Activated T-helper 17 cell treated with anti-CD3 and anti-CD28 coated beads, Interleukin-2, amount 50 U/mL, for 72 hours (primary cell): ENCODE data around the gene HNRNPCL4. TPM values are rescaled to one million over a fixed set of nuclear protein-coding genes. Genes with fewer than 3 reads are reported as not detected.
"Not testable (repeated sequence)": the region's sequence is repeated elsewhere in the genome, so short reads cannot be mapped to it uniquely, and the experiment has no call there.

ENCODE experiments used
- ATAC-seq: fragments of 150-1000 bp; cut with Tn5 transposase; replicated peaks from 2 replicates; pipeline ENCODE4 v1.10.0; 2021; ENCODE audit warnings: mild to moderate bottlenecking, moderate library complexity
- H3K27ac Mint-ChIP-seq: one replicate; pipeline ENCODE4 v1.8.0; 2022; ENCODE audit warnings: mixed read lengths
- H3K27me3 Mint-ChIP-seq: one replicate; pipeline ENCODE4 v1.8.0; 2022; ENCODE audit warnings: mixed read lengths
- H3K36me3 Mint-ChIP-seq: one replicate; pipeline ENCODE4 v1.8.0; 2022; ENCODE audit warnings: low read depth, mild to moderate bottlenecking, mixed read lengths
- H3K4me1 Mint-ChIP-seq: one replicate; pipeline ENCODE4 v1.8.0; 2022; ENCODE audit warnings: mixed read lengths
- H3K4me3 Mint-ChIP-seq: one replicate; pipeline ENCODE4 v1.8.0; 2022; ENCODE audit warnings: mild to moderate bottlenecking, mixed read lengths
- H3K9me3 Mint-ChIP-seq: one replicate; pipeline ENCODE4 v1.8.0; 2022; ENCODE audit warnings: mixed read lengths
- total RNA-seq, 2 donors: library from RNA; stranded (reverse); gene quantifications; one replicate each; pipeline ENCODE4 v1.2.3, GENCODE V29; 2022

Gene HNRNPCL4
- total RNA-seq: not detected

- H3K9me3 Mint-ChIP-seq, ATAC-seq, H3K36me3 Mint-ChIP-seq, H3K4me1 Mint-ChIP-seq, H3K27me3 Mint-ChIP-seq, H3K4me3 Mint-ChIP-seq, H3K27ac Mint-ChIP-seq: not testable (repeated sequence)
Observed at GRCh38 chr1:13165531-13165930, at the start of gene HNRNPCL4. Gene HNRNPCL4 (minus strand): TSS chr1:13165631. CDS start chr1:13165467, 164 bp downstream.

- H3K9me3 Mint-ChIP-seq, H3K27ac Mint-ChIP-seq, H3K27me3 Mint-ChIP-seq, H3K4me3 Mint-ChIP-seq, H3K36me3 Mint-ChIP-seq, H3K4me1 Mint-ChIP-seq, ATAC-seq: not testable (repeated sequence)
Observed at GRCh38 chr1:13208712-13209111, 43.3 kb upstream of the HNRNPCL4 start.

GRCh38 chr1:13201309-13201708, 35.9 kb upstream of the HNRNPCL4 start, which contains the start of gene PRAMEF13:
Gene PRAMEF13 (minus strand): TSS chr1:13201409. CDS start chr1:13199589, 1,820 bp downstream.
- not testable (repeated sequence) for H3K4me3 Mint-ChIP-seq, H3K36me3 Mint-ChIP-seq, H3K27me3 Mint-ChIP-seq, ATAC-seq, H3K4me1 Mint-ChIP-seq, H3K9me3 Mint-ChIP-seq, H3K27ac Mint-ChIP-seq

GRCh38 chr1:13171548-13171947, 6.1 kb upstream of the HNRNPCL4 start, which contains the start of gene PRAMEF9:
Gene PRAMEF9 (plus strand): TSS chr1:13171848. CDS start chr1:13175281, 3,433 bp downstream.
- not testable (repeated sequence) for H3K27me3 Mint-ChIP-seq, H3K4me3 Mint-ChIP-seq, H3K36me3 Mint-ChIP-seq, H3K9me3 Mint-ChIP-seq, H3K4me1 Mint-ChIP-seq, H3K27ac Mint-ChIP-seq, ATAC-seq

DNA sequence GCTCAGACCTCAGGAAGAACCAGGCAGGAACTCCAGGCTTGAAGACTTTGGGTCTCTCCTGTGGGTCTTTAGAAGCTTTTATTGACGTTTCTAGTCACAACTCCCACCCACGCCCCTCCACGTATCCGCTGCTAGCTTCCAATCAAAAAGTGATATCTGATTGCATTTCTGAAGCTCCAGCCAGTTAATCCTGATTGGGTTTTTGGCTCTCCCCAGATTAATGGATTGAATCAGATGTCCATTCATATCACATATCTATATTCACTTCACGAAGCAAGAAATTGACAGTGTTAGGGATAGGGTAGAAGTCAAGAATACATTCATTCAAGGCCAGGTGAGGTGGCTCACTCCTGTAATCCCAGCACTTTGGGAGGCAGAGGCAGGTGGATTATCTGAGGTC, 9.5 kb downstream of the HNRNPCL4 start, which contains the start of gene PRAMEF26:
TSS of gene PRAMEF26 (minus strand) at position 101 of the 400 bp plus-strand sequence. CDS start 2,914 bp downstream, outside the sequence.
- H3K4me3 Mint-ChIP-seq, H3K4me1 Mint-ChIP-seq, H3K27ac Mint-ChIP-seq, H3K36me3 Mint-ChIP-seq, ATAC-seq, H3K9me3 Mint-ChIP-seq, H3K27me3 Mint-ChIP-seq: not testable (repeated sequence)

GRCh38 chr1:13116754-13117153, 48.7 kb downstream of the HNRNPCL4 start, which contains the start of gene HNRNPCL2:
Gene HNRNPCL2 (minus strand): TSS chr1:13116854. CDS start chr1:13116400, 454 bp downstream.
- not testable (repeated sequence) for H3K4me1 Mint-ChIP-seq, H3K27me3 Mint-ChIP-seq, ATAC-seq, H3K4me3 Mint-ChIP-seq, H3K27ac Mint-ChIP-seq, H3K9me3 Mint-ChIP-seq, H3K36me3 Mint-ChIP-seq

Other genes with a start within 250 kb of the HNRNPCL4 start
- not detected for gene PRAMEF7, start 249.0 kb downstream of the HNRNPCL4 start, total RNA-seq
- not detected for gene PRAMEF6, start 218.1 kb downstream of the HNRNPCL4 start, total RNA-seq
- gene PRAMEF27, start 109.1 kb downstream of the HNRNPCL4 start, total RNA-seq: not detected
- gene HNRNPCL3, start 104.9 kb downstream of the HNRNPCL4 start, total RNA-seq: not detected
- not detected for gene PRAMEF25, start 94.9 kb downstream of the HNRNPCL4 start, total RNA-seq
- not detected for gene HNRNPCL2, start 48.8 kb downstream of the HNRNPCL4 start, total RNA-seq
- not detected for gene PRAMEF26, start 9.6 kb downstream of the HNRNPCL4 start, total RNA-seq
- not detected for gene PRAMEF9, start 6.2 kb upstream of the HNRNPCL4 start, total RNA-seq
- not detected for gene PRAMEF13, start 35.8 kb upstream of the HNRNPCL4 start, total RNA-seq
- gene PRAMEF18, start 60.5 kb upstream of the HNRNPCL4 start, total RNA-seq: not detected
- not detected for gene PRAMEF5, start 88.6 kb upstream of the HNRNPCL4 start, total RNA-seq
- gene PRAMEF8, start 119.5 kb upstream of the HNRNPCL4 start, total RNA-seq: not detected
- not detected for gene PRAMEF33, start 137.9 kb upstream of the HNRNPCL4 start, total RNA-seq
- not detected for gene PRAMEF15, start 149.9 kb upstream of the HNRNPCL4 start, total RNA-seq
- gene PRAMEF14, start 181.5 kb upstream of the HNRNPCL4 start, total RNA-seq: not detected
- gene PRAMEF19, start 206.3 kb upstream of the HNRNPCL4 start, total RNA-seq: not detected
- not detected for gene PRAMEF17, start 224.0 kb upstream of the HNRNPCL4 start, total RNA-seq
- not detected for gene PRAMEF20, start 244.8 kb upstream of the HNRNPCL4 start, total RNA-seq